Omental fat pad (tissue), 4 donors: ENCODE results near the gene FAM171A1. TPM values are rescaled to one million over a fixed set of nuclear protein-coding genes. Genes with fewer than 3 reads are reported as not detected.
"Not testable (repeated sequence)": the region's sequence is repeated elsewhere in the genome, so short reads cannot be mapped to it uniquely, and the experiment has no call there.

Source experiments
- ATAC-seq: fragments of 150-250 bp; one replicate; pipeline ENCODE4 v1.9.1; 2016; ENCODE audit warnings: mild to moderate bottlenecking, moderate library complexity; ENCODE audit not compliant: low FRiP score
- DNase-seq: peaks from one replicate; pipeline ENCODE4 v3.0.0-alpha.2; 2019; ENCODE audit warnings: low spot score
- CTCF ChIP-seq, 3 donors: fragments of 450-650 bp; IDR thresholded peaks; one replicate each; pipeline ENCODE4 v1.5.1; 2016 to 2017; ENCODE audit warnings: antibody characterized with exemption in 3 of 3, mild to moderate bottlenecking in 3 of 3, moderate library complexity in 2 of 3
- total RNA-seq, 4 donors: library from RNA; depleted of rRNA; stranded (reverse); fragments of >200 nt; gene quantifications; one replicate each; pipeline ENCODE4 v1.1.0, GENCODE V29; 2016

The FAM171A1 gene
- total RNA-seq, 4 donors from 2014 or later, result 7.0 to 17.4 (median 15.2) TPM

- no peak for DNase-seq
- TF ChIP-seq CTCF (IDR thresholded peaks at IDR 0.05), result no peak
- no peak for ATAC-seq
Observed at GRCh38 chr10:15334650-15335323, 36.3 kb downstream of the FAM171A1 start.

- DNase-seq, result no peak
- no peak for TF ChIP-seq CTCF (IDR thresholded peaks at IDR 0.05)
- ATAC-seq, result no peak
Observed at GRCh38 chr10:15333909-15334649, 37.0 kb downstream of the FAM171A1 start.

DNA sequence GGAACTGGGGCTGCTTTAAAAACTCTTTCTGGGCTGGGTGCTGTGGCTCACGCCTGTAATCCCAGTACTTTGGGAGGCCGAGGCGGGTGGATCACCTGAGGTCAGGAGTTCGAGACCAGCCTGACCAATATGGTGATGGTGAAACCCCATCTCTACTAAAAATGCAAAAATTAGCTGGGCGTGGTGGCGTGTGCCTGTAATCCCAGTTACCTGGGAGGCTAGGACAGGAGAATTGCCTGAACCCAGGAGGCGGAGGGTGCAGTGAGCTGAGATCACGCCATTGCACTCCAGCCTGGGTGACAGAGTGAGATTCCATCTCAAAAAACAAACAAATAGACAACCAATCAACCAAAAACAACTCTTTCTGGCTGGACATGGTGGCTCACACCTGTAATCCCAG, 37.9 kb downstream of the FAM171A1 start:
- DNase-seq, ATAC-seq: not testable (repeated sequence)

- no peak for DNase-seq
- no peak for TF ChIP-seq CTCF (IDR thresholded peaks at IDR 0.05)
- no peak for ATAC-seq
Observed at GRCh38 chr10:15331461-15331860, 39.6 kb downstream of the FAM171A1 start.

- ATAC-seq, result no peak
- TF ChIP-seq CTCF (IDR thresholded peaks at IDR 0.05), result no peak
- DNase-seq, result no peak
Observed at GRCh38 chr10:15329437-15329836, 41.7 kb downstream of the FAM171A1 start.

GRCh38 chr10:15325944-15326284, 45.2 kb downstream of the FAM171A1 start:
- no peak for DNase-seq
- no peak for TF ChIP-seq CTCF (IDR thresholded peaks at IDR 0.05)
- no peak for ATAC-seq

DNA sequence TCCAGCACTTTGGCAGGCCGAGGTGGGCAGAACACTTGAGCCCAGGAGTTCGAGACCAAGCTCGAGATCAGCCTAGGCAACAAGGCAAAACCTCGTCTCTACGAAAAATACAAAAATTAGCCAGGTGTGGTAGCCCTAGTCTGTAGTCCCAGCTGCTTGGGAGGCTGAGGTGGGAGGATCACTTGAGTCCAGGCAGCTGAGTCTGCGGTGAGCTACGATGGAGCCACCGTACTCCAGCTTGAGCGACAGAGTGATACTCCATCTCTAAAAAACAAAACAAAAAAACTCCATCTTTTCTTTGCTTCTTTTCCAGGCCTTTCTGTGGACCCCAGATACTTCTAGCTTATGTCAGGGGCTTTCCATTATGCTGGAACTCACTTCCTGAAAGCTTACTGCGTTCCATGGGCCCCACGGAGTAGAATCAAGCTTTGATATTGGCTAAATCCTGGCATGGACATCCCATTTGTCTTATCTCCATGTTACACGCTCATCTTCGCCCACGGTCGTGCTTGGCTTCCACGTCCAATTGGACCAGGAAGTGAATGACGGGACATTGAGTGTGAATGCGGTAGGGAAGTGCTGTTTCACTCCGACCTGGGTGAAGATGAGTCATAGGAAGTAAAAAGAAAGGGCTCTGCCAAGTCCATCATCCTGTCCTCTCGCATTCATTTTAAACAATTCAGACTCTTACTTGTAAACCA, 45.7 kb downstream of the FAM171A1 start:
- DNase-seq, result no peak
- no peak for ATAC-seq
- no peak for TF ChIP-seq CTCF (IDR thresholded peaks at IDR 0.05)
